GM23338 (cell line): ENCODE data around the gene EDN2. TPM values are rescaled to one million over a fixed set of nuclear protein-coding genes. Genes with fewer than 3 reads are reported as not detected.

Source experiments
- ATAC-seq: fragments of 200-7000 bp; cut with Tn5 transposase; 3 replicates; pipeline ENCODE4 v1.9.1; 2020
- DNase-seq: peaks from one replicate; pipeline ENCODE4 v3.0.0-alpha.2; 2015; ENCODE audit warnings: low spot score
- H2AFZ ChIP-seq: fragments of 200-600 bp; sonication (generic); 2 replicates; pipeline ENCODE4 v1.8.0; 2016; ENCODE audit warnings: antibody characterized with exemption, mild to moderate bottlenecking, moderate library complexity
- H3F3A ChIP-seq: fragments of 200-600 bp; sonication (generic); replicated peaks from 2 replicates; pipeline ENCODE4 v1.8.0; 2017; ENCODE audit warnings: antibody characterized with exemption, mixed run types, low read depth
- H3K27ac ChIP-seq: fragments of 200-600 bp; sonication (generic); 2 replicates; pipeline ENCODE4 v1.6.1; 2016; ENCODE audit warnings: low read depth
- H3K27me3 ChIP-seq: fragments of 200-600 bp; sonication (generic); 2 replicates; pipeline ENCODE4 v1.8.0; 2016; ENCODE audit warnings: mild to moderate bottlenecking, mixed run types, moderate library complexity; ENCODE audit not compliant: insufficient read depth
- H3K36me3 ChIP-seq: fragments of 200-600 bp; sonication (generic); 2 replicates; pipeline ENCODE4 v1.8.0; 2016; ENCODE audit warnings: mild to moderate bottlenecking; ENCODE audit not compliant: insufficient read depth
- H3K4me1 ChIP-seq: fragments of 200-600 bp; sonication (generic); 2 replicates; pipeline ENCODE4 v1.8.0; 2016; ENCODE audit warnings: mild to moderate bottlenecking, moderate library complexity; ENCODE audit not compliant: insufficient read depth
- H3K4me2 ChIP-seq: fragments of 200-600 bp; sonication (generic); 2 replicates; pipeline ENCODE4 v1.7.1; 2017; ENCODE audit warnings: mixed run types
- H3K4me3 ChIP-seq: fragments of 200-600 bp; sonication (generic); 2 replicates; pipeline ENCODE4 v1.6.1; 2016; ENCODE audit warnings: mixed run types
- H3K79me2 ChIP-seq: fragments of 200-600 bp; sonication (generic); replicated peaks from 2 replicates; pipeline ENCODE4 v1.8.0; 2017; ENCODE audit warnings: mild to moderate bottlenecking; ENCODE audit not compliant: insufficient read depth
- H3K9me2 ChIP-seq: fragments of 200-600 bp; sonication (generic); 2 replicates; pipeline ENCODE4 v1.8.0; 2017; ENCODE audit not compliant: insufficient read depth
- H4K20me1 ChIP-seq: fragments of 200-600 bp; sonication (generic); replicated peaks from 2 replicates; pipeline ENCODE4 v1.8.0; 2017; ENCODE audit warnings: mild to moderate bottlenecking; ENCODE audit not compliant: insufficient read depth
- H3K27ac Mint-ChIP-seq: 2 replicates; pipeline ENCODE4 v1.8.0; 2020; ENCODE audit warnings: inconsistent platforms, mild to moderate bottlenecking, moderate library complexity, mixed read lengths
- H3K27me3 Mint-ChIP-seq: 3 replicates; pipeline ENCODE4 v1.8.0; 2022; ENCODE audit warnings: low read depth, mild to moderate bottlenecking, moderate library complexity, mixed read lengths, inconsistent platforms; ENCODE audit not compliant: insufficient read depth, poor library complexity
- H3K36me3 Mint-ChIP-seq: 3 replicates; pipeline ENCODE4 v1.8.0; 2021; ENCODE audit warnings: low read depth, mild to moderate bottlenecking, inconsistent platforms, moderate library complexity, mixed read lengths
- H3K4me1 Mint-ChIP-seq: 3 replicates; pipeline ENCODE4 v1.8.0; 2020; ENCODE audit warnings: mild to moderate bottlenecking, inconsistent platforms, mixed read lengths
- H3K4me3 Mint-ChIP-seq: 3 replicates; pipeline ENCODE4 v1.8.0; 2021; ENCODE audit warnings: moderate library complexity, mild to moderate bottlenecking, inconsistent platforms, mixed read lengths
- H3K9me3 Mint-ChIP-seq: 3 replicates; pipeline ENCODE4 v1.8.0; 2020; ENCODE audit warnings: moderate library complexity, mild to moderate bottlenecking, inconsistent platforms, mixed read lengths
- CREB1 ChIP-seq: fragments of 250-450 bp; sonication (Bioruptor Pico); IDR thresholded peaks from 2 replicates; pipeline ENCODE4 v1.5.0; 2020; ENCODE audit warnings: low read depth, mild to moderate bottlenecking, moderate library complexity
- EZH2phosphoT487 ChIP-seq: fragments of 200-600 bp; sonication (generic); IDR thresholded peaks from one replicate; pipeline ENCODE4 v1.8.1; 2018; ENCODE audit warnings: antibody characterized with exemption; ENCODE audit not compliant: unreplicated experiment
- JUNB ChIP-seq: IDR thresholded peaks from one replicate; pipeline ENCODE4 v1.6.1; 2016; ENCODE audit warnings: antibody characterized with exemption; ENCODE audit not compliant: unreplicated experiment
- NANOG ChIP-seq: IDR thresholded peaks from 2 replicates; pipeline ENCODE4 v1.6.1; 2016; ENCODE audit warnings: antibody characterized with exemption, borderline replicate concordance
- POLR2AphosphoS5 ChIP-seq: IDR thresholded peaks from 2 replicates; pipeline ENCODE4 v1.6.1; 2016; ENCODE audit warnings: antibody characterized with exemption, low read depth
- STAT1 ChIP-seq: IDR thresholded peaks from one replicate; pipeline ENCODE4 v1.6.1; 2016; ENCODE audit warnings: antibody characterized with exemption; ENCODE audit not compliant: unreplicated experiment
- ZNF114 ChIP-seq: fragments of 250-450 bp; sonication (Bioruptor Pico); IDR thresholded peaks from 2 replicates; pipeline ENCODE4 v1.5.0; 2020; ENCODE audit warnings: mild to moderate bottlenecking, moderate library complexity
- ZNF331 ChIP-seq: fragments of 250-450 bp; sonication (Bioruptor Pico); IDR thresholded peaks from 2 replicates; pipeline ENCODE4 v1.5.0; 2020; ENCODE audit warnings: low read depth, mild to moderate bottlenecking, moderate library complexity
- polyA plus RNA-seq: library from polyadenylated mRNA; unstranded; fragments of >200 nt; fragmentation: Nextera tagmentation; extraction: Ambion mirVana; gene quantifications from 2 replicates; pipeline ENCODE4 v1.2.1, GENCODE V29; 2016
- total RNA-seq: library from RNA; depleted of rRNA; stranded (reverse); fragments of >200 nt; shearing (Covaris generic); gene quantifications from 2 replicates; pipeline ENCODE4 v1.2.3, GENCODE V29; 2014
- TF ChIP-seq, protein P1 (sequence below), 2 experiments: fragments of 200-600 bp in 1 of 2; sonication (generic) in 1 of 2; conservative IDR thresholded peaks; 2 replicates each; pipeline versions ENCODE4 v1.5.1 to v1.6.1; 2016 to 2017; ENCODE audit warnings: antibody characterized with exemption in 2 of 2, low read depth in 2 of 2, mild to moderate bottlenecking in 2 of 2, moderate library complexity in 1 of 2
- TF ChIP-seq, protein P2 (sequence below): IDR thresholded peaks from one replicate; pipeline ENCODE4 v1.6.1; 2018; ENCODE audit warnings: antibody characterized with exemption; ENCODE audit not compliant: unreplicated experiment

The EDN2 gene
- total and polyA plus RNA-seq, 2 experiments from 2014 or later, result not detected

- no peak for TF ChIP-seq NANOG
- TF ChIP-seq JUNB, result no peak
- no peak overlapping the region for H2AFZ ChIP-seq
- no peak overlapping the region for H3K27ac ChIP-seq
- Mint-ChIP-seq H3K4me3 (no peak overlapping the region), H3K27me3 (peaks cover 8% of the 10 kb centered on the region), H3K36me3 (peaks cover 6% of the 10 kb centered on the region; the same call in 1 of the 3 replicates), H3K9me3 (peaks cover 22% of the 10 kb centered on the region), H3K27ac (no peak overlapping the region), H3K4me1 (no peaks in the 10 kb centered on the region; the same call in 2 of the 3 replicates)
- H4K20me1 ChIP-seq, result no peaks in the 10 kb centered on the region
- ATAC-seq (no peak), DNase-seq (no peak)
- H3K36me3 ChIP-seq, result no peaks in the 10 kb centered on the region
- H3K9me2 ChIP-seq, result no peaks in the 10 kb centered on the region
- H3K4me1 ChIP-seq, result no peaks in the 10 kb centered on the region
- H3K4me2 ChIP-seq, result no peak overlapping the region
- H3K27me3 ChIP-seq, result no peaks in the 10 kb centered on the region
- H3K4me3 ChIP-seq, result no peak overlapping the region
- no peaks in the 10 kb centered on the region for H3F3A ChIP-seq
- H3K79me2 ChIP-seq, result no peaks in the 10 kb centered on the region
Measured at GRCh38 chr1:41446851-41447610, 37.5 kb downstream of the EDN2 start.

DNA sequence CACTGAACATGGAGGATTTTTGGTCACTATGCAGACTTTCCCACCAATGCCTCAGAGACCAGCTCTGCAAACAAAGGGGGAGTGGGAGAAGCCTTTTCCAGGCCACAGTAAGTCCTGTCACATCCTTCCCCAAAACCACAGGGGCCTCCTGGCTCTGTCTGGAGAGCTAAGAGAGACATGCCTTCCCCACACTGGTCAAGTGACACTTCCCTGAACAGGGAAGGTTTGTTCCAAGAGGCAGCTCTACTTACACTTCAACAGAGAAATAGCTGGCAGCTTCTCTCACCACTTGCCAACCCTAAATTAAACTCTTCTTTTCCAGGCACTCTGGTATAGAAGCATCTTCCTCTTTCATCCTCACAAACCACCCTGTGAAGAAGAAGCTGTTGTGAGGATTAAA, 39.7 kb downstream of the EDN2 start:
- Histone ChIP-seq H4K20me1 (no peaks in the 10 kb centered on the region), H3K9me2 (no peaks in the 10 kb centered on the region), H3K4me2 (no peak overlapping the region), H3K27me3 (no peaks in the 10 kb centered on the region), H3K36me3 (no peaks in the 10 kb centered on the region), H3K79me2 (no peaks in the 10 kb centered on the region), H3F3A (no peaks in the 10 kb centered on the region), H3K4me1 (no peaks in the 10 kb centered on the region), H3K4me3 (no peak overlapping the region), H3K27ac (no peak overlapping the region), H2AFZ (no peak overlapping the region)
- Mint-ChIP-seq H3K27ac (no peak overlapping the region), H3K4me3 (no peak overlapping the region), H3K4me1 (no peaks in the 10 kb centered on the region; the same call in 2 of the 3 replicates), H3K36me3 (peaks cover 6% of the 10 kb centered on the region; the same call in 1 of the 3 replicates), H3K27me3 (peaks cover 11% of the 10 kb centered on the region), H3K9me3 (peaks cover 22% of the 10 kb centered on the region)
- DNase-seq (no peak), ATAC-seq (no peak)
- TF ChIP-seq POLR2AphosphoS5 (no peak), JUNB (no peak), NANOG (no peak), CREB1 (CRISPR knock-in tag) (no peak), ZNF114 (CRISPR knock-in tag) (no peak), ZNF331 (no peak), STAT1 (no peak), EZH2phosphoT487 (no peak)
- TF ChIP-seq, protein P1, sequence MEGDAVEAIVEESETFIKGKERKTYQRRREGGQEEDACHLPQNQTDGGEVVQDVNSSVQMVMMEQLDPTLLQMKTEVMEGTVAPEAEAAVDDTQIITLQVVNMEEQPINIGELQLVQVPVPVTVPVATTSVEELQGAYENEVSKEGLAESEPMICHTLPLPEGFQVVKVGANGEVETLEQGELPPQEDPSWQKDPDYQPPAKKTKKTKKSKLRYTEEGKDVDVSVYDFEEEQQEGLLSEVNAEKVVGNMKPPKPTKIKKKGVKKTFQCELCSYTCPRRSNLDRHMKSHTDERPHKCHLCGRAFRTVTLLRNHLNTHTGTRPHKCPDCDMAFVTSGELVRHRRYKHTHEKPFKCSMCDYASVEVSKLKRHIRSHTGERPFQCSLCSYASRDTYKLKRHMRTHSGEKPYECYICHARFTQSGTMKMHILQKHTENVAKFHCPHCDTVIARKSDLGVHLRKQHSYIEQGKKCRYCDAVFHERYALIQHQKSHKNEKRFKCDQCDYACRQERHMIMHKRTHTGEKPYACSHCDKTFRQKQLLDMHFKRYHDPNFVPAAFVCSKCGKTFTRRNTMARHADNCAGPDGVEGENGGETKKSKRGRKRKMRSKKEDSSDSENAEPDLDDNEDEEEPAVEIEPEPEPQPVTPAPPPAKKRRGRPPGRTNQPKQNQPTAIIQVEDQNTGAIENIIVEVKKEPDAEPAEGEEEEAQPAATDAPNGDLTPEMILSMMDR (conservative IDR thresholded peaks at IDR 0.05; ENCODE audit: low read depth in 2 of 2), result no peak
- TF ChIP-seq, protein P2, sequence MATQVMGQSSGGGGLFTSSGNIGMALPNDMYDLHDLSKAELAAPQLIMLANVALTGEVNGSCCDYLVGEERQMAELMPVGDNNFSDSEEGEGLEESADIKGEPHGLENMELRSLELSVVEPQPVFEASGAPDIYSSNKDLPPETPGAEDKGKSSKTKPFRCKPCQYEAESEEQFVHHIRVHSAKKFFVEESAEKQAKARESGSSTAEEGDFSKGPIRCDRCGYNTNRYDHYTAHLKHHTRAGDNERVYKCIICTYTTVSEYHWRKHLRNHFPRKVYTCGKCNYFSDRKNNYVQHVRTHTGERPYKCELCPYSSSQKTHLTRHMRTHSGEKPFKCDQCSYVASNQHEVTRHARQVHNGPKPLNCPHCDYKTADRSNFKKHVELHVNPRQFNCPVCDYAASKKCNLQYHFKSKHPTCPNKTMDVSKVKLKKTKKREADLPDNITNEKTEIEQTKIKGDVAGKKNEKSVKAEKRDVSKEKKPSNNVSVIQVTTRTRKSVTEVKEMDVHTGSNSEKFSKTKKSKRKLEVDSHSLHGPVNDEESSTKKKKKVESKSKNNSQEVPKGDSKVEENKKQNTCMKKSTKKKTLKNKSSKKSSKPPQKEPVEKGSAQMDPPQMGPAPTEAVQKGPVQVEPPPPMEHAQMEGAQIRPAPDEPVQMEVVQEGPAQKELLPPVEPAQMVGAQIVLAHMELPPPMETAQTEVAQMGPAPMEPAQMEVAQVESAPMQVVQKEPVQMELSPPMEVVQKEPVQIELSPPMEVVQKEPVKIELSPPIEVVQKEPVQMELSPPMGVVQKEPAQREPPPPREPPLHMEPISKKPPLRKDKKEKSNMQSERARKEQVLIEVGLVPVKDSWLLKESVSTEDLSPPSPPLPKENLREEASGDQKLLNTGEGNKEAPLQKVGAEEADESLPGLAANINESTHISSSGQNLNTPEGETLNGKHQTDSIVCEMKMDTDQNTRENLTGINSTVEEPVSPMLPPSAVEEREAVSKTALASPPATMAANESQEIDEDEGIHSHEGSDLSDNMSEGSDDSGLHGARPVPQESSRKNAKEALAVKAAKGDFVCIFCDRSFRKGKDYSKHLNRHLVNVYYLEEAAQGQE, result no peak
